ENCODE data around the gene F2RL1.
"Not testable (repeated sequence)": the region's sequence is repeated elsewhere in the genome, so short reads cannot be mapped to it uniquely, and the experiment has no call there.

Gene F2RL1, protein sequence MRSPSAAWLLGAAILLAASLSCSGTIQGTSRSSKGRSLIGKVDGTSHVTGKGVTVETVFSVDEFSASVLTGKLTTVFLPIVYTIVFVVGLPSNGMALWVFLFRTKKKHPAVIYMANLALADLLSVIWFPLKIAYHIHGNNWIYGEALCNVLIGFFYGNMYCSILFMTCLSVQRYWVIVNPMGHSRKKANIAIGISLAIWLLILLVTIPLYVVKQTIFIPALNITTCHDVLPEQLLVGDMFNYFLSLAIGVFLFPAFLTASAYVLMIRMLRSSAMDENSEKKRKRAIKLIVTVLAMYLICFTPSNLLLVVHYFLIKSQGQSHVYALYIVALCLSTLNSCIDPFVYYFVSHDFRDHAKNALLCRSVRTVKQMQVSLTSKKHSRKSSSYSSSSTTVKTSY

DNA sequence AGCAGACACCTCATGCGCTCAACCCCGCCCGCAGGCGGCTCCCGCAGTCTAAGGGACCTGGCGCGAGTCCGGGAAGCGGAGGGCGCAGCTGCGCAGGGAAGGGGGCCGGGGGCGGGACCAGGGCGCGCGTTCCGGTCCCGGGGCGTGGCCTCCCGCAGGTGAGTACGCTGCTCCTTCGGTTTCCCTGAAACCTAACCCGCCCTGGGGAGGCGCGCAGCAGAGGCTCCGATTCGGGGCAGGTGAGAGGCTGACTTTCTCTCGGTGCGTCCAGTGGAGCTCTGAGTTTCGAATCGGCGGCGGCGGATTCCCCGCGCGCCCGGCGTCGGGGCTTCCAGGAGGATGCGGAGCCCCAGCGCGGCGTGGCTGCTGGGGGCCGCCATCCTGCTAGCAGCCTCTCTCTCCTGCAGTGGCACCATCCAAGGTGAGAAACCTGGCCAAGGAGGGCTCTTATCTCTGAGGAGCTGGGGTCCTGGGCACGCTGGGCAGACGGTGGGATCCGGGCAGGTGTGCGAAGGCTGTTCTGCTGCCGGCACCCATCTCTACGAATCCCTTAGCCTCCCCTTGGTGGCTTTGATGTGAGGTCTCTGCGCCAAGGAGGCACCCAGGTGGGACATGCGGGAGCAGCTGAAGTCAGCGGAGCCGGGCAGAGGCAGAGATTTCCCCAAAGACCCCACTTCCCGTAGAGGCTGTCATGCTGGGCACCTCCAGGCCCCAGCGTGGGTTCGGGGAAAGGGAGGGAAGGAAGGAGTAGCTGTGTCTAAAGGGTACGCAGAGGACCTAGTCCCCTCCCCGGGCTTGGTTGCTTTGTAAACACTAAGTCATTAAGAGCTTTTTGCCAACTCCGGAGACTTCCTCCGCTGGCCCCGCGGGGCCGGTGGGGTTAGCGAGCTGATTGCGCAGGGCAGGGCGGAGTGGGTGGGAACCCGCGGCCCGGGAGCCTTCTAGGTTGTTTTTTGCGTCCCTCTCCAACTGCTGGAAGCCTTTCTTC is at the start of gene F2RL1:
F2RL1 (plus strand) TSS at position 187 of the 988 bp plus-strand sequence; CDS start at position 340, 153 bp downstream.
- DNase-seq = peak; percentile 56 to 60

DNA sequence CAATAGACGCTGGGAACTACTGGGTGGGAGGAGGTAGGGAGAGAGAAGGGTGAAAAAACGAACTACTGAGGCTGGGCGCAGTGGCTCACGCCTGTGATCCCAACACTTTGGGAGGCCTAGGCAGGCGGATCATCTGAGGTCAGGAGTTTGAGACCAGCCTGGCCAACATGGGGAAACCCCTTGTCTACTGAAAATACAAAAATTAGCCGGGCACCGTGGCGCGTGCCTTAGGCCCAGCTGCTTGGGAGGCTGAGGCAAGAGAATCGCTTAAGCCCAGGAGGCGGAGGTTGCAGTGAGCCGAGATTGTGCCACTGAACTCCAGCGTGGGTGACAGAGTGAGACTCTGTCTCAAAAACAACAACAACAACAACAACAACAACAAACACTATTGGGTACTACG is 47.8 kb upstream of the F2RL1 start:
- not testable (repeated sequence) for DNase-seq

GRCh38 chr5:76771705-76772405 is 47.0 kb upstream of the F2RL1 start:
- DNase-seq = no peak

- no peak for DNase-seq
These were observed 42.9 kb upstream of the F2RL1 start for GRCh38 chr5:76775921-76776320.

GRCh38 chr5:76776391-76776790 is 42.4 kb upstream of the F2RL1 start:
- DNase-seq = no peak

DNA sequence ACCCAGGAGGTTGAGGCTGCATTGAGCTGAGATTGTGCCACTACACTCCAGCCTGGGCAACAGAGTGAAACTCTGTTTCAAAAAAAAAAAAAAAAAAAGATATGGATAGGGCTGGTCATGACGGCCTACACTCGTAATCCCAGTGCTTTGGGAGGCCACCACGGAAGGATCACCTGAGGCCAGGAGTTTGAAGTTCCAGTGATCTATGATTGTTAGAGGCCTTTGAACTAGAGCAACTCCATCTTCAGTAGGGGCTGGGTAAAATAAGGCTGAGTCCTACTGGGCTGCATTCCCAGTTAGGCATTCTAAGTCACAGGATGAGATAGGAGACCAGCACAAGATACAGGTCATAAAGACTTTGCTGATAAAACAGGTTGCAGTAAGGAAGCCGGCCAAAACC is 38.2 kb upstream of the F2RL1 start:
- not testable (repeated sequence) for DNase-seq

DNA sequence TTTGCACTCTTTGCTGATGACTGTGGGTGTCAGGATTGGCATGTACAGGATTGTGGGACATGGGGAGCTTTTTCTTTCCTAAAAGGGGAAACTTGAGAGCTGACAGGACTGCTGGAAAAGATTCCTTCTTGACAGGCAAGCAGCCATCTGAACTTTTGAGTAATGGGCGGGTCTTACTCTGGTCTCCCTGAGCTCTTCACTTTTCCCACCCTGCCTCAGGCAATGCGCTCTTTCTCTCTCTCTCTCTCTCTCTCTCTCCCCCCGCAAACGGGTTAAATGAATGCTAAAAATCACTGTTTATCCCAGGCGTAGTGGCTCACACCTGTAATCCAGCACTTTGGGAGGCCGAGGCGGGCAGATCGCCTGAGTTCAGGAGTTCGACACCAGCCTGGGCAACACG is 37.1 kb upstream of the F2RL1 start:
- DNase-seq = no peak

- DNase-seq = no peak
These were observed 36.4 kb upstream of the F2RL1 start for GRCh38 chr5:76782444-76782843.

DNA sequence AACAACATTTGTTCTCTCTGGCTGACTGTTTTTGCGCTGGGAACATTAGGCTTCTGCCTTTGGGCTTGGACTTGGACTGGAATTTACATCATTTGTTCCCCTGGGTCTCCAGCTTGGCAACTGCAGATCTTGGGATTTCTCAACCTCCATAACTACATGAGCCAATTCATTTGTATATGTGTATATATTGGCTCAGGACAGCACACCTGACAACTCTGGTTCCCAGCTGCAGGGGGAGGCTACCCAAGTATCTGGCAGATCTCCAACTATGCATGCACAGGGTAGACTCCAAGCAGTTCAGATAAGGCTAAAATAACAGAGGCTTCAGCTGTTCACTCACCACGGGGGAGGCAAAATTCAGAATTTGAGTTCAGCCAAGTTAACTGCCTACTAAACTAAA is 31.6 kb upstream of the F2RL1 start:
- DNase-seq = no peak

DNA sequence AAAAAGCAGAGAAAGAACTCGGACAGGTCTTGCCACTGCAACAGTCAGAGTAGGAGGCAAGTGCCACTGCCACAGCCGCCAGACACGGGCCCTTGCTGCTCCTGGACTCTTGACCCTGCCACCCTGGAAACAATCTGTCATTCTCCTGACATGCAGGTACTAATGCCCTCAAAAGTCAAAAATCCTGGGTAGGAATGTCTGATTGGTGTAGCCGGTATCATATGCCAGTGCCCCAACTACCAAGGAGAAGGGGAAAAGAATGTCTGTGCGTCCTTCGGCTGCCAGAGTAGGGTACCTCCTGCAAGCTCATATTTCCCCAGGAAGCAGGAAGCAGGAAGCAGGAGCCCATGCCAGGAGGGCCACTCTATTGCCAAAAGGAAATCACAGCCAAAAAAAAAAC is 30.5 kb upstream of the F2RL1 start:
- DNase-seq = no peak

- not testable (repeated sequence) for DNase-seq
These were observed 29.6 kb upstream of the F2RL1 start for GRCh38 chr5:76789275-76789674.

DNA sequence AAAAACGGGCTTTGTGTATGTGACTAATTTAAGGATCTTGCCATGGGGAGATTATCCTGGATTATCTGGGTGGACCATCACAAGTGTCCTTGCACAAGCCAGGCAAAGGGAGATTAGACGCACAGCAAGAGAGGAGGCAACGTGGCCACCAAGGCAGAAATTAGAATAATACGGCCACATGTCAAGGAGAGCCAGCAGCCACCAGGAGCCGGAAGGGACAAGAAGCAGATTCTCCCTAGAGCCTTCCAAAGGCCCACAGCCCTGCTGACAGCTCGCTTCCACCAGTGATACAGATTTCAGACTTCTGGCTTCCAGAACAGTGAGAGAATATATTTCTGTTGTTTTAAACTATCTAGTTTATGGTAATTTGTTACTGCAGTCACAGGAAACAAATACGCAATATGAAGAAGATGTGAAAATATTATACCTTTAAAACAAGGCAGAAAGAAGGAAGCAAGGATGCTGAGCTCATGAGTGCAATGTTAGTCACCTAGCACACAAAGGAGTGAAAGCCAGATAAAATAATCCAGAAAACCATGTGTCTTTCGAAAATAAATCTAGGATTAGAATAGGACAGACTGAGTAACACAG is 28.7 kb upstream of the F2RL1 start:
- DNase-seq = no peak

GRCh38 chr5:76790632-76791290 is 28.1 kb upstream of the F2RL1 start:
- peak in 1 of 2 experiments; percentile 2 for DNase-seq

GRCh38 chr5:76791461-76791860 is 27.4 kb upstream of the F2RL1 start:
- no peak for DNase-seq

- DNase-seq = no peak
These were observed 24.0 kb upstream of the F2RL1 start for GRCh38 chr5:76794871-76795270.

- DNase-seq = no peak
These were observed 19.2 kb upstream of the F2RL1 start for GRCh38 chr5:76799588-76799987.

- DNase-seq = no peak
These were observed 18.3 kb upstream of the F2RL1 start for GRCh38 chr5:76800579-76800978.

DNA sequence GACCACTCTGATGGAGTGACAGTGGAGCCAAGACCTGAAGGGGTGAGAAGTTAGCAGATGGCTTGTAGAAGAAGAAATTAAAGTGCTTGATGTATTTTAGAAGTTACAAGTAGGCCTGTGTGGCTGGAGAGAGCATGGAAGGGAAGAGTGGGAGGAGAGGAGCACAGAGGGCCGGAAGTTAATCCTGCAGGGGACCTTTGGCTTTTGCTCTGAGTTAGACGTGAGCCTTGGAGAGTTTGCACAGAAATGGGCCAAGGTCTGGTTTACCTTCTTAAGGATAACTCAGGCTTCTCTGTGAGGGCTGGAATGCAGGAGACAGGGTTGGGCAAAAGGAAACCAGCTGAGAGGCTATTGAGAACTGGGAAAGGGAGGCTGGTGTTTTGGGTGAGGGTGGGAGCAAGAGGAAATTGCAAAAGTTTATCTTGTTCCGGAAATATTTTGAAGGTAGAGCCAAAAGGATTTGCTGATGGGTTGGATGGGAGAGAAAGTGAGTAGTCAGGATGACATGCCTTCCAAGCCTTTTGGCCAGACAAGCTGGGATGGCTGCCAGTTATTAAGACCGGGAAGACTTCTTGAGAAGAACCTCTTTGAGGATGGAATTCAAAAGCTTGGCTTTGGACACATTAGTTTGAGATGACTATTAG is 17.5 kb upstream of the F2RL1 start:
- DNase-seq = no peak

DNA sequence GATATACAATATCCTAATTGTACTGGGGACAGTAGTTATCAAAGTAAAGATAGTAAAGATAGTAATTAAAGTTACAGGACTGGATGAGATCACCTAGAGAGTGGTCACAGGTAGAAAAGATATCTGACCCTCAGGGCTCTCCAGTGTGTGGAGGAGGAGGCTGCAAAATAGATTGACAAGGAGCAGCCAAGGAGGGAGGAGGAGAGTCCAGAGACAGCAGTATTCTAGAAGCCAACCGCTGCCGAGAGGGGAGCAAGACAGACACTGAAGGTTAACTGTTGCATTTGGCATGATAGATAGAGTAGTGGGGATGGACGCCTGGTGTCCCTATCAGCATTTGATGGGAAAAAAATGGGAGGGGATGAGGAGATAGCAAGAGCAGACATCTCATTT is 17.0 kb upstream of the F2RL1 start:
- no peak for DNase-seq

GRCh38 chr5:76804266-76804665 is 14.6 kb upstream of the F2RL1 start:
- no peak for DNase-seq

DNA sequence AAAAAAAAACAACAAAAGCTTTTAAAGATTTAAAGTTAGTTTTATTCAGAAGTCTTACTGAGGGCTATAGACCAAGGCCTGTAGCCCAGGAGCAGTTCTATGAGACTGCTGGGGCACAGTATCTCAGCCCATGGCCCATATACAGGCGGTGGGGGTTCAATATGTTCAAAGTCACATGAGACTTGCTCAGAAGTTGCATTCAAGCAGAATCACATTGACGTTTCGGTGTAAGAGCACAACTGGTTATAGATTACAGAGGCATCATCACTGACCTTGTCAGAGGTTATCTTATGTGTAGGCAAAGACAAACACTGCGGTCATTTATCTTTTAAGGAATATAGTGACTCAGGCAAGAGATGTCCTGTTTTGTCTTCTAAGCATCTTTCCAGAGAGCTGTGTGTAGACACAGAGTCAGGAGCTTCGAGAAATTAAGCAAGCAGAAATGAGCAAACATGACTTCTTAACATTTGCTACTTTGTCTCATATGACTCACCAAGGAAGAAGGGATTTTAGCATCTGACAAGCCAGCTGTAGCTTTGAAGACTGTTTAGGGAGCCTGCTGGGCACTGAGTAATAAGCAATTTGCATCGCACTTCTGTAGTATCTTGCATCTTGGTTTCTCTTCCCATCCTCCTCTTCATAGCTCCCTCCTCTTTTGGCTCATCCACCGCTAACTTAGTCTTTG is 12.9 kb upstream of the F2RL1 start:
- no peak for DNase-seq

Measured in stimulated activated CD4-positive, alpha-beta T cell treated with anti-CD3 and anti-CD28 coated beads, Interleukin-4, amount 100 ng/mL, for 4 hours (primary cell).